GM19438 (cell line): Measurements from ENCODE around the gene PSMD14.

ENCODE experiments used
- ATAC-seq: cut with Tn5 transposase; IDR thresholded peaks from one replicate; pipeline ENCODE4 v1.9.1; 2021; ENCODE audit warnings: low read depth; ENCODE audit not compliant: unreplicated experiment

Gene PSMD14

GRCh38 chr2:161417438-161418274, 109.4 kb downstream of the PSMD14 start:
- no peak for ATAC-seq

GRCh38 chr2:161418275-161418714, 110.1 kb downstream of the PSMD14 start:
- ATAC-seq: no peak

GRCh38 chr2:161418715-161419637, 110.8 kb downstream of the PSMD14 start:
- no peak for ATAC-seq

GRCh38 chr2:161419638-161420190, 111.5 kb downstream of the PSMD14 start:
- ATAC-seq: no peak

GRCh38 chr2:161420406-161421074, 112.3 kb downstream of the PSMD14 start:
- no peak for ATAC-seq

- no peak for ATAC-seq
These were observed 113.5 kb downstream of the PSMD14 start for GRCh38 chr2:161421686-161422085.

- ATAC-seq: no peak
These were observed 114.7 kb downstream of the PSMD14 start for GRCh38 chr2:161422816-161423403.

GRCh38 chr2:161423421-161424393, 115.5 kb downstream of the PSMD14 start:
- no peak for ATAC-seq

- ATAC-seq: no peak
These were observed 116.2 kb downstream of the PSMD14 start for GRCh38 chr2:161424394-161424769.

GRCh38 chr2:161424891-161425727, 116.9 kb downstream of the PSMD14 start:
- no peak for ATAC-seq

- ATAC-seq: no peak
These were observed 117.7 kb downstream of the PSMD14 start for GRCh38 chr2:161425728-161426454.

- no peak for ATAC-seq
These were observed 118.3 kb downstream of the PSMD14 start for GRCh38 chr2:161426455-161426921.

- no peak for ATAC-seq
These were observed 118.9 kb downstream of the PSMD14 start for GRCh38 chr2:161426922-161427663.

GRCh38 chr2:161427664-161428587, 119.7 kb downstream of the PSMD14 start:
- ATAC-seq: no peak

- ATAC-seq: no peak
These were observed 122.2 kb downstream of the PSMD14 start for GRCh38 chr2:161430386-161430785.

- no peak for ATAC-seq
These were observed 123.9 kb downstream of the PSMD14 start for GRCh38 chr2:161432107-161432506.
